LNCAP (cell line): ENCODE data around the gene PLEKHM3.

ENCODE experiments used
- TF ChIP-seq, protein P1 (sequence below): fragments of 450-650 bp; IDR thresholded peaks from 2 replicates; pipeline ENCODE4 v1.5.1; 2017; ENCODE audit warnings: mild to moderate bottlenecking

Gene PLEKHM3

DNA sequence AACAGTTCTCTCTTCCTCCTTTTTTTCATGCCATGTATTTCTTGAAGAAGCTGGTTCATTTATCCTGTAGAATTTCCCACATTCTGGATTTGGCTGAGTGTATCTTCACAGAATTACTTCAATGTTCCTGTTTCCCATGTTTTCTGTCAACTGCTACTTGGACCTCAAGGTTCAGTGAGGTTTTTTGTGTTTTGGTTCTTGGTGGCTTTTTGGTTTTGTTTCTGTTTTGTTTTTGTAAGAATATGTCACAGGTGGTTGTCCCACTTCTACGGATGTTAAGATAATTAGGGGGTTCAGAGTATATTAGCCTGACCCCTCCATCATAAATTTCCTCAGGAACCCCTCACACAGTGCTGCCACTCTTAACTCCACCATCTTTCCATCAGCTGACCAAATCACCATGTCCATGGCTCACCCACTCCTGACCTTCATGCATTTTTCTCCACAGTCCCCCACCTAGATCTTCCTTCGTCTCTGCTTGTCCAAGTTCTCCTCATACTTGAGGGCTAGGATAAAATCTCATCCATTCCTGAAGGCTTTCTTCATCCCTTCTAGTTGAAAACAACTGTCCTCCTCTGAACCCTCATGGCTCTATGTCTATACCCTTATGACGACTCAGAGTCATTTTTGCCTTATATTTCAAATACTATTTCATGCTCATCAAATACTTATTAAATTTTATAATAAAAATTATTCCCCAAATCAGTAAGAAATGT, 40.4 kb downstream of the PLEKHM3 start:
- TF ChIP-seq, protein P1, sequence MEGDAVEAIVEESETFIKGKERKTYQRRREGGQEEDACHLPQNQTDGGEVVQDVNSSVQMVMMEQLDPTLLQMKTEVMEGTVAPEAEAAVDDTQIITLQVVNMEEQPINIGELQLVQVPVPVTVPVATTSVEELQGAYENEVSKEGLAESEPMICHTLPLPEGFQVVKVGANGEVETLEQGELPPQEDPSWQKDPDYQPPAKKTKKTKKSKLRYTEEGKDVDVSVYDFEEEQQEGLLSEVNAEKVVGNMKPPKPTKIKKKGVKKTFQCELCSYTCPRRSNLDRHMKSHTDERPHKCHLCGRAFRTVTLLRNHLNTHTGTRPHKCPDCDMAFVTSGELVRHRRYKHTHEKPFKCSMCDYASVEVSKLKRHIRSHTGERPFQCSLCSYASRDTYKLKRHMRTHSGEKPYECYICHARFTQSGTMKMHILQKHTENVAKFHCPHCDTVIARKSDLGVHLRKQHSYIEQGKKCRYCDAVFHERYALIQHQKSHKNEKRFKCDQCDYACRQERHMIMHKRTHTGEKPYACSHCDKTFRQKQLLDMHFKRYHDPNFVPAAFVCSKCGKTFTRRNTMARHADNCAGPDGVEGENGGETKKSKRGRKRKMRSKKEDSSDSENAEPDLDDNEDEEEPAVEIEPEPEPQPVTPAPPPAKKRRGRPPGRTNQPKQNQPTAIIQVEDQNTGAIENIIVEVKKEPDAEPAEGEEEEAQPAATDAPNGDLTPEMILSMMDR = no peak

DNA sequence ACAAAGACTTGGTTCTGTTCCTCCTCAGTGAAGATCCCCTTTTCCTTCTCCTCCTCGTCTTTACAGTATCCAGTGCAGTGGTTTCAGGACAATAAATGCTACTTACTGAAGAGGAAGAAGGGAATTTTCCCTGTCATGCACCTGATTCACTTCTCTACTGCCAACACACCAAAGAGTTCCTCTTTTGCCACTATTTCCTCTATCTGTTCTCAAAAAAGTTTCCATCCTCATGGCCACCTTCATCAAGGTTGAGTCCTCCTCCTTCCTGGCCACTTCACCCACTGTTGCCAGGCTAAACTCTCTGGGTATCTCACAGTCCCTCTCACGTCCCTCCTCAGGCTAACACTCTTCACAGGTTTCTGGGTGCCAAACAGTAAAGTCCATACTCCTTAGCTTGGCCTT, 41.7 kb downstream of the PLEKHM3 start:
- TF ChIP-seq, protein P1 = no peak

DNA sequence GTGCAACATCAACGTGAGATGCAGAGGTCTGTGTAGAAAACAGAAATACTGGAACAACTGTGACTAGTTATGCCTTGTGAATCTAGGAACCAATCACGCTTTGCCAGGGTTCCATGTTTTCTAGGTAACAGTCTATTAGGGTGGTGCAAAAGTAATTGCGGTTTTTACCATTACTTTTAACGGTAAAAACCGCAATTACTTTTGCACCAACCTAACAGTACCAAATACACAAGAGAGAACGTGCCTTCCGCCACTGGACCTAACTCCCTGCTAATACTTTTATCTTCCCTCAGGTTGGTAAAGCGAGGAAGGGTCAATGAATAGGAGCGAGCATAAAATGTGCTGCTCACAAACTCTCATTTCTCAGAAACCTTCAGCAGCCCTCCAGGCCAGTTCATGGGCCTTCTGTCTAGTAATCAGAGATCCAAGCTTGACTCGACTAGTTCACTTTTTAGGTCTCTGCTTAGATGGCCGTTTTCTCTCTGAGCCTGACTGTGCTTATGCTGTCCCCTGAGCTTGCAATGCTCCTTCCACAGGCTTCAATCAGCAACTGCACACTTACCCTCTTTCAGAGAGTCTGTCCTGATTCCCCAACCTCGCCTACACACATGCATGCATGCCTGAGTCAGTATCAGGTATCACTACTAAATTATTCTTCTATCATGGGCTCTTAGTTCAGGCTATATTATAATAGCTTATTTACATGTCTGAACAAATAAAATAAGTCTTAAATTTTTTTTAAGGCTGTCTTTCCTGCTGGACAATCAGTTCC, 47.0 kb downstream of the PLEKHM3 start:
- TF ChIP-seq, protein P1 = no peak

DNA sequence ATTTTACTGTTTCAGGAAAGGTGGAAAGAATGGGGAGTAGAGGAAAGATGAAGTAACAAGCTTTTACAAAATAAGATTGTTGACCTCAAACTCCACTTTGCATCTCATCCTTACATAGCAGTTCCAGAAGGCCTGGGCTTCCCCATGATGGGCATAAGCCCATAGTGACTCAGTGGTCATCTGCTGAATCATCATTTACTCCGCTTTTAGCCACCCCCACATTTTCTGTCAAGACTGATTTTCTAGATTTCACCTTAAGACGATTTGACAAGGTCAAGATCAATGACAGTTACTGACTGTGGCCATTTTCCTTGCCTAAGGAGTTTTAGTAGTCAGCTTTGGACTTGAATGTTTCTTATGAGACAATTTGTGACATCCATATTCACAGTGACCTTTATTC, 49.4 kb downstream of the PLEKHM3 start:
- TF ChIP-seq, protein P1 = no peak

DNA sequence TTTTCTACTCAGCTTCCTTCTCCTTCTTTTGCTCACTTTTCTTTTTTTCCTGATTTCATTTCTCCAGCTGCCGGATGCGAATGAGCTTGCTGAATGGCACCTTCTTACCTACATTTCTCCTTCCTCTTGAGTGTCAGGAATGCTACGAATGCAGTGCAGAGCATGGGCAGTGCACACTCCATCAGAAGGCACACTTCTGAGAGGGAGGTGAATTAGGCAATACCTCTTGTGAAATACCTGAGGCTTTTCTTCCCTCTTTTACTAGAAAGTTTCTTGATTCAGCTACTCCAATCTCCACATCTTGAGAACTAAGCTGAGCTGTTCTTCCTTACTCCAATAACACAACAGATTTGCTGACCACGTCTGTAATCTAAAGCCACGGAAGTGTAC, 51.1 kb downstream of the PLEKHM3 start:
- TF ChIP-seq, protein P1 = no peak

DNA sequence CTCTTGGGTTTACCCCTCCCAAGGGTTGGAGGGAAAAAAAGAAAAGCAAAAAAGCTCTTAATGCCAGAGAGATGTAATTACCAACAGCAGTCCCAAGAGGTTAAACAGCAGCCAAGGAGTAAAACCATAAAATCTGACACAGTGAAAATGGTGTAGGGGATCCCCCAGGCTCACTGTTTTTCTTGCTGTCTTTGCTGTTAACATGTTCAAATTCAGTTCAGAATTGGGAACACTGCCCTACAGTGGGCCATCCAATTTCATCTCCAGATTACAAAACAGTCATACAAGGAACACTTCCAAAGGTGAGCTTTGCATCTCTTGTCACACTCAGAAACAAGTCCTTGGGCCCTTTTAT, 54.5 kb downstream of the PLEKHM3 start:
- TF ChIP-seq, protein P1 = no peak

DNA sequence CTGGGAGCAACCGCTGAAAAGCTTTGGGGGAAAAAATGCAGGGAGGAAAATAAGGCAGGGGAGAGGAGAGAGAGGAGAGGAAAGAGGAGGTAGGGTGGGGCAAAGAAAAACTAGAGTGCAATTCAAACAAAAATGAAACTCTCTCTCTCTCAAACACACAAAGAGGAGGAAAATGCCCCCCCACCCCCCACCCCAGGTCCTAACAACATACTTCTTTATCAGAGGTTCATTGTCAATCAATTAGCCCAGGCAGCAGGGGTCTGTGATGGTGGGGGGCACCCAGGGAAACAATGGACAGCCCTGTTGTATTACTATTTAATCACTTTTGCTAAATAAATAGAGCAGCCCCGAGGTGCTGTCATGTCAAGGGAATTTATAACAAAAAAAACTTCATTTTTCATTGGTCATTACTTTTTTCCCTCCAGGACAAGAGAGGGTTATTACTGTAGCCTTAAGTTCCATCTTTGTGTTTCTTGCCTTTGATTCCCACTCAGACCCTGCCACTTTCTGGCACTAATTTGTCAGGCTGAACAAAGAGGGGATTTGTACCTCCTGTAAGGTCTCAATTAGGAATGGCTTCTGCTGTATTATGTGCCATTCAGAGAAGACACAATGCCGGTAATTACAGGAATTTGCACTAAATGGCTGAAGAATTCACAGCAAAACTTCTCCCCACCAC, 55.0 kb downstream of the PLEKHM3 start:
- TF ChIP-seq, protein P1 = no peak
